Upper lobe of right lung (tissue), 1 donor: Measurements from ENCODE around the gene ORC4. TPM values are rescaled to one million over a fixed set of nuclear protein-coding genes. Genes with fewer than 3 reads are reported as not detected.
A peak's percentile ranks its signal among the peaks of the same experiment; 100 is the strongest.

Experiments used
- ATAC-seq: fragments of 200-7000 bp; cut with Tn5 transposase; one replicate; pipeline ENCODE4 v1.9.1; 2020; ENCODE audit warnings: mild to moderate bottlenecking, moderate library complexity
- DNase-seq: peaks from one replicate; pipeline ENCODE4 v3.0.0-alpha.2; 2020
- H3K27ac ChIP-seq: fragments of 200-600 bp; one replicate; pipeline ENCODE4 v1.8.0; 2022
- H3K27me3 ChIP-seq: fragments of 200-600 bp; one replicate; pipeline ENCODE4 v1.8.0; 2022; ENCODE audit warnings: mild to moderate bottlenecking
- H3K36me3 ChIP-seq: fragments of 200-600 bp; one replicate; pipeline ENCODE4 v1.8.0; 2022
- H3K4me1 ChIP-seq: fragments of 200-600 bp; one replicate; pipeline ENCODE4 v1.8.0; 2022
- H3K4me3 ChIP-seq: fragments of 200-600 bp; one replicate; pipeline ENCODE4 v1.8.0; 2022; ENCODE audit warnings: mild to moderate bottlenecking
- H3K9me3 ChIP-seq: fragments of 200-600 bp; one replicate; pipeline ENCODE4 v1.8.0; 2022
- CTCF ChIP-seq: fragments of 200-600 bp; IDR thresholded peaks from one replicate; pipeline ENCODE4 v1.8.0; 2022; ENCODE audit warnings: antibody characterized with exemption
- intact Hi-C: fragments of 100-400 bp; cut with DNase I; formaldehyde crosslinking; loops from one replicate; pipeline ENCODE4 v1.11.0; 2022
- total RNA-seq: library from RNA; stranded (reverse); fragmentation: NEBNext Ultra II Directional; extraction: Animal tissue kit (Norgen Biotek cat#: 25700); gene quantifications from one replicate; pipeline ENCODE4 v1.2.1, GENCODE V29; 2021
- donor health status: DM: no; HTN: yes; CAD: no; lungs with severe emphysema.

ORC4 gene
- total RNA-seq, 1 donor from 2014 or later, result 38.2 TPM

- no peaks in the 10 kb centered on the region for H3K4me1 ChIP-seq
- no peaks in the 10 kb centered on the region for H3K27me3 ChIP-seq
- intact Hi-C loops, result no loop called here
- no peak for TF ChIP-seq CTCF
- no peak overlapping the region for H3K4me3 ChIP-seq
- no peak for ATAC-seq
- no peak for DNase-seq
- H3K36me3 ChIP-seq, result peaks cover 29% of the 10 kb centered on the region
- H3K9me3 ChIP-seq, result no peaks in the 10 kb centered on the region
- H3K27ac ChIP-seq, result no peak overlapping the region
Measured at GRCh38 chr2:147945660-147946059, 74.9 kb downstream of the ORC4 start.

DNA sequence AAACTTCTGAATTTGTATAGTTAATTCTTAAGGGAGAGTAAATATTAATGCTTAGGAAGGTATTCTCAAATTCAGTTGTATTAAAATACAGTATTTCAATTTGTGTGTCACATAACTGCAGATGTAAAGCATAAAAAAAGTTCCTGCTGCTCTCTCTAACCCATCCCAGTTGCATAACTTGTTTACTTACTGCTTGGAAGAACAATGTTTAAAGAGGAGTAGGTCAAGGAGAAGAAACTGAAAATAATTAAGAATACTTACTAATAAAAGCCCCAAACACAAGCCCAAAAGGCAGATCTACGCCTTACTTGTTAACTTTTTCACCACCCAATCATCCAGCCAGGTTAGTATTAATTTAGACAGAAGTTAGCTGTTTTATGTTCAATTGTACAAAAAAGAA, 81.2 kb downstream of the ORC4 start:
- no peak for TF ChIP-seq CTCF
- H3K27ac ChIP-seq, result no peak overlapping the region
- ATAC-seq, result no peak
- H3K36me3 ChIP-seq, result peaks cover 45% of the 10 kb centered on the region
- H3K4me1 ChIP-seq, result no peaks in the 10 kb centered on the region
- H3K9me3 ChIP-seq, result no peaks in the 10 kb centered on the region
- intact Hi-C loops, result no loop called here
- no peak for DNase-seq
- H3K4me3 ChIP-seq, result no peak overlapping the region
- no peaks in the 10 kb centered on the region for H3K27me3 ChIP-seq

DNA sequence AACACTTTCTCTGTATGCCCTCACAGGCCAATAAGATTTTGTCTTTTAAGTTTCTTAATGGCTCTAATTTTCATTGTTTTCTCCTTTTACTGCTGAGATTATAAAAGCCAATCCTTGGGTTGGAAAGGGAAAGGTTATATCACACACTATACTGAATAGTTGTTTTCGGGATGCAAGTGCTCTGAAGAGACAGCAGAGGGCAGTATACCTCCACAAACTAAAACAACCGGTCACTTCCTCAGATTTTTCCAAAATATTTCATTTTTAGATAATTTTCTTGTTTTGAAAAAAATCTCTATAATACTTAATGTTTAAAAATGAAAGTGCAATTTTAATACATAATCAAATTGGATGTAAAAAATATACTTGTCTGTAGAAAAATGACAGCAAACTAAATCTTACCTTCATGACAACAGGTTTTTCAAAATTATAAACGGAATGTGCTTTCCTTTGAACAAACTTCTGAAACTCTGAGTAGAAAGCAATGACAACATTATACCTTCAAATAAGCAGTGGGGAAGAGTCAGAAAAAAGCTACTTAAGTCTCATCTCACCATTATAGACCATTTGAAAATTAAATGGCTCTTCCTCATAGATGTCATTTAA, 82.7 kb downstream of the ORC4 start:
- ATAC-seq, result peak; percentile 87
- H3K36me3 ChIP-seq, result peaks cover 45% of the 10 kb centered on the region
- peak; percentile 90 for TF ChIP-seq CTCF

DNA sequence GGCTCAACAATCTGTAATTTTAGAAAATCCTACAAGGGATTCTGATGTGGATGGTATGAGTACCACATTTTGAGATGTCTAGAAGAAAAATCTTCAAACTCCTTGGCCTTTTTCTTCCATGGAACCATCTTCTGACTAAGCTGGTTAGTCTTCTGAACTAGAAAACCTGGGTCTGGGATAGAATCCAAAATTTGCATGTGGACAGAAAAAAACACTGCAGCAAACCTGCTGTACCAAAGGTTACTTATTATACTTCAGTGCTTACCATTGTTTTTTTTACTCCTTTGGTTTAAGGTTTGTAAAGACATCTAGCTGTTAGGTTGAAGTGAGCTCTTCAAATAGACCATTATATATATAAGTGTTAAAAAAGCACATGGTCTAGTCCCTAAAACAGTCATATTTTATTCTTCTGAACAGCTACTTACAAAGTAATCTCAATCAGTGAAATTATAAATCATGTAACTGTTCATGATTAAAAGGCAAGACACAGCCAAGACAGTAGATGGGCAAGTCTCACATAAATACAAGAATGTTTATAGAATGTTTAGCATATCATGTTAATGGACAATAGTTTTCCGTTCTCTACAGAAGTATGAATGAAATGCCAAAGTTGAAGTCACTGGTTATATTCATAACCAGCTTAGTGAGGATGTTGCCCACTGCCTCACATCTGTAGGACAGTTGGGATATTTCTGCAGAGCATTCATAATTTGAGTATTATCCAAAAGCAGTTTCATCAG, 85.5 kb downstream of the ORC4 start:
- intact Hi-C loops, result no loop called here
- TF ChIP-seq CTCF, result no peak
- H3K4me3 ChIP-seq, result no peak overlapping the region
- no peaks in the 10 kb centered on the region for H3K9me3 ChIP-seq
- H3K27me3 ChIP-seq, result no peaks in the 10 kb centered on the region
- ATAC-seq (no peak), DNase-seq (no peak)
- peaks cover 46% of the 10 kb centered on the region for H3K36me3 ChIP-seq
- no peaks in the 10 kb centered on the region for H3K4me1 ChIP-seq
- no peak overlapping the region for H3K27ac ChIP-seq

More for the DNA sequence above, 82.7 kb downstream of the ORC4 start:
- Histone ChIP-seq H3K9me3 (no peaks in the 10 kb centered on the region), H3K27me3 (no peaks in the 10 kb centered on the region), H3K4me3 (no peak overlapping the region), H3K4me1 (no peaks in the 10 kb centered on the region), H3K27ac (no peak overlapping the region)
- no peak for DNase-seq
- intact Hi-C loops, result no loop called here

GRCh38 chr2:147933931-147934330, 86.6 kb downstream of the ORC4 start:
- Histone ChIP-seq H3K27ac (no peak overlapping the region), H3K4me1 (no peaks in the 10 kb centered on the region), H3K36me3 (peaks cover 46% of the 10 kb centered on the region), H3K9me3 (no peaks in the 10 kb centered on the region), H3K4me3 (no peak overlapping the region), H3K27me3 (no peaks in the 10 kb centered on the region)
- no peak for ATAC-seq
- DNase-seq, result no peak
- no peak for TF ChIP-seq CTCF
- intact Hi-C loops, result no loop called here
